Right lobe of liver (tissue), 4 donors: ENCODE results near the gene AAR2.

ENCODE experiments used
- CTCF ChIP-seq, 4 donors: fragments of 200-600 bp in 3 of 4; fragments of 450-650 bp in 1 of 4; IDR thresholded peaks; one replicate each; pipeline versions ENCODE4 v1.5.1 to v1.8.0; 2016 to 2022; ENCODE audit warnings: antibody characterized with exemption in 4 of 4, mild to moderate bottlenecking in 2 of 4
- POLR2A ChIP-seq: fragments of 450-650 bp; IDR thresholded peaks from one replicate; pipeline ENCODE4 v1.6.1; 2017; ENCODE audit warnings: antibody characterized with exemption, mild to moderate bottlenecking
- donor health status: DM: no; HTN: no; CAD: no.
- donor health status: DM: no; HTN: no; CAD: no.
- donor health status: DM: no; HTN: yes; CAD: no.

GRCh38 chr20:36271639-36272546 lies 35.6 kb downstream of the AAR2 start:
- TF ChIP-seq CTCF (IDR thresholded peaks at IDR 0.05) = no peak
- TF ChIP-seq POLR2A = no peak
